ENCODE results near the gene FOXC1.

FOXC1 gene

DNA sequence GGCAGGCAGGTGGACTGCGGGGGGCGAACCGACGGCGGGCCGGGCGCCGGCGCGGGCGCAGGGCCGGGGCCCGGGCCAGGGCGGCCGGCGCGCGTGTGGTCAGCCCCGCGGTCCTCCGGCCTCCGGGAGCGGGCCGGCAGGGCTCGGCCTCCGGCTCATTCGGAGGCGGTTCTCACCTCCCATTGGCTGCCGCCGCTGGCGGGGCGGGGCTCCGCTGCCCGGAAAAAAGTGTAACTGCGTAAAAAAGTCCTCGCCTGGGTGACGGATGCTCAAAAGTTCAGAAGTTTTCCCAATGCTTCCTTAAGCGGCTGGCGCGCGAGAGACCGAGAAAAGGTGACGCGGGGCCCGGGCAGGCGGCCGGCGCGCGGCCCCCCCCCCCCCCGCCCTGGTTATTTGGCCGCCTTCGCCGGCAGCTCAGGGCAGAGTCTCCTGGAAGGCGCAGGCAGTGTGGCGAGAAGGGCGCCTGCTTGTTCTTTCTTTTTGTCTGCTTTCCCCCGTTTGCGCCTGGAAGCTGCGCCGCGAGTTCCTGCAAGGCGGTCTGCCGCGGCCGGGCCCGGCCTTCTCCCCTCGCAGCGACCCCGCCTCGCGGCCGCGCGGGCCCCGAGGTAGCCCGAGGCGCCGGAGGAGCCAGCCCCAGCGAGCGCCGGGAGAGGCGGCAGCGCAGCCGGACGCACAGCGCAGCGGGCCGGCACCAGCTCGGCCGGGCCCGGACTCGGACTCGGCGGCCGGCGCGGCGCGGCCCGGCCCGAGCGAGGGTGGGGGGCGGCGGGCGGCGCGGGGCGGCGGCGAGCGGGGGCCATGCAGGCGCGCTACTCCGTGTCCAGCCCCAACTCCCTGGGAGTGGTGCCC is at the start of gene FOXC1:
Gene FOXC1 (plus strand): TSS at position 268 of the 849 bp plus-strand sequence. CDS start 531 bp downstream, at position 799.
- no peak for DNase-seq (ENCODE audit: low read depth in 3 of 3)

DNA sequence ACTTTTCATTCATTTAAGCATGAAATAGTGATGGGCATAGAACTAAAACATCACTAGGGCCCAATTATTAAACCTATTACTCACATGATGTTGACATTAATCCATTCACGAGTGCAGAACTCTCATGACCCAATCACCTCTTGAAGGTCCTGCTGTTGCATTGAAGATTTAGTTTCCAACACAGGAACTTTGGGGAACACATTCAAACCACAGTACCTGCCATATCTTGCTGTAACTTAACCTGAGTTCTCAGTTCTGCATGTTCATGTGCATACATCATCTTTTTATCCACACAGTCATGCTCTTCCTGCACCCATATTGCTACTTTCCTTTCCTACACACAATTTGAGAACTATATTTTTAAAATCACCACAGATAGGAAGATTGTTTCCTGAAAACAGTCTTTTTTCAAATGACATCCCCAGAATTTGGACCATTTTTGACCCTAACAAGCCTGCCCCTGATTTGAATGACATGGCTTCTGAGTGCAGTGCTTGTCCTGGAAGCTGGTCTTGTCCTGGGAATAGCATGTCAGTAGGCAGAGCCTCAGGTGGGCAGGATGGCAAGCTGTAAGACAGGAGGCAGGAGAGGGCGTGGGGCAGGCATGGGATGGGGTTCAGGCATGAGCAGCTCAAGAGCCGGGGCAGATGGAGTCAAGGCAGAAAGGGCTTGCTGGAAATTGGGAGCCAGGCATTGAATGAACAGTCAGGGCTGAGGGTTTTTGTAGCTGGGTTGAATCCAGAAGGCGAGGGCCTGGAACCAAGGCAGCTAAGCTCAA is 49.2 kb upstream of the FOXC1 start:
- no peak for DNase-seq (ENCODE audit: low read depth in 3 of 3)

GRCh38 chr6:1561355-1561754 is 48.4 kb upstream of the FOXC1 start:
- DNase-seq (ENCODE audit: low read depth in 3 of 3) = no peak

DNA sequence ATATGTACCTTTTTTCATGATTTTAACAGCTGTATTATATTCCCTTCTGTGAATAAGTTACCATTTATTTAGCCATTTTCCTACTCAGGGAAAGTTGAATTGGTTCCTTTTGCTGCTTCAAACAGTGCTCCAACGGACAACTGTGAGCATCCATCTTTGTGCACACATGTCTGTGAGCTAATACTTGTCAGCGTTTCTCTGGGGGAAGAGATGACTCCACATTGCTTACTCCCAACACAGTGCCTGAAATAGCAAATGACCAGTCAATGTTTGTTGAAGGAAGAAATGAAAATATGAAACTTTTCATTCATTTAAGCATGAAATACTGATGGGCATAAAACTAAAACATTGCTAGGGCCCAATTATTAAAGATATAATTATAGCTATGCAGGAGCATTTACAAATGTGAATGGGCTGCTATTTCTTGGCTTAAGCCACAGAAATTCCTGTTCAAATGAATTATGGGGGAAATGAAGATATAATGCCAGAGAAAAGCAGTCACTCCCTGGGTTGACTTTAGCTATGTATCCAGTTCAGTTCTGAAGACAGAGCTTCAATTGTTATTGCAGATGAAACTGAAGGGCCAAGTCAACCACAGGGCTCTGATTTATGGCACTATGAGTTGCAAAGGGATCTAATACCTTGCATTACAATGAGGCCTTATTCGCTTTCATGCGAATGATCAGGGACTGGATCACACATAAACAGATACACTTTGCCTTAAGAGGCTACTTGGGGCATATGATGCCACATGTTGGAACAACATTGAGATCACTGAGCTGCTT is 47.4 kb upstream of the FOXC1 start:
- no peak for DNase-seq (ENCODE audit: low read depth in 3 of 3)

- no peak for DNase-seq (ENCODE audit: low read depth in 3 of 3)
Observed at GRCh38 chr6:1569377-1569776, 40.3 kb upstream of the FOXC1 start.

GRCh38 chr6:1570848-1571247 is 38.9 kb upstream of the FOXC1 start:
- DNase-seq (ENCODE audit: low read depth in 3 of 3) = no peak

DNA sequence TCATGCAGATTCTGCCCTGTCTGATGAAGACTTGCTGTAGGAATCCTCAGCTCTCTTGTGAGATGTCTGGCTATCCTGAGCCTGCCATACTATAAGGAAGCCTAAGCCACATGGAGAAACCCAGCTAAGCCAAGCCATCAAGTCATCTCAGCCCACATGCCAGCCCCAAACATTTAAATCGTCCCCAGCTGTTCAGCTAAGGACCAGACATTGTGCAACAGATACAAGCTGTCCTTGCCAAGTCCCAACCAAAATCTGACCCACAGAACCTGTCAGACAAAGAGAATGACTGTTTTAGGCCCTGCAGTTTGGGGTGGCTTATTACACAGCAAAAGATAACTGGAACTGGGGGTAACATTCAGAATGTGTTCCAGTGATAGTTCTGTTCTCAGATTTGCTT is 36.8 kb upstream of the FOXC1 start:
- no peak for DNase-seq (ENCODE audit: low read depth in 3 of 3)

GRCh38 chr6:1574083-1574761 is 35.5 kb upstream of the FOXC1 start:
- no peak for DNase-seq (ENCODE audit: low read depth in 3 of 3)

- no peak for DNase-seq (ENCODE audit: low read depth in 3 of 3)
Observed at GRCh38 chr6:1574890-1575209, 34.9 kb upstream of the FOXC1 start.

- DNase-seq (ENCODE audit: low read depth in 3 of 3) = no peak
Observed at GRCh38 chr6:1575210-1576041, 34.3 kb upstream of the FOXC1 start.

DNA sequence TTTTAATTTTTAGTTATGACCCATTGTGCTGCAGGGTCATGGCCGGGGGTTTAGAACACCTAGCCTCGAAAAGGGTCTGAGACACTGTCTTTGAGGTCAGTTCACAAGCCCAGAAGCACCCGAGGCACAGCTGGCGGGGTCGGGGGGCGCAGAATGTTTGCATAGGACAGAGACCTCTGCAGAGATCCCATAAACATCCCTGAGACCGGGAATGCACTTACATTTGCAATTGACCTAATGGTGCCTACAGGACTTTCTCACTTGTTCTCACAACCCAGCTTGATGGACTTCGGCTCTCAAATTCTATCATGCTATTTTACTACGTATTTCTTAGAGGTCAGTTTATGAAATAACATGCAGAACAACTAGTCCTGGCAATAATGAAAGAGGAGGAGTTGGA is 33.5 kb upstream of the FOXC1 start:
- DNase-seq (ENCODE audit: low read depth in 3 of 3) = no peak

DNA sequence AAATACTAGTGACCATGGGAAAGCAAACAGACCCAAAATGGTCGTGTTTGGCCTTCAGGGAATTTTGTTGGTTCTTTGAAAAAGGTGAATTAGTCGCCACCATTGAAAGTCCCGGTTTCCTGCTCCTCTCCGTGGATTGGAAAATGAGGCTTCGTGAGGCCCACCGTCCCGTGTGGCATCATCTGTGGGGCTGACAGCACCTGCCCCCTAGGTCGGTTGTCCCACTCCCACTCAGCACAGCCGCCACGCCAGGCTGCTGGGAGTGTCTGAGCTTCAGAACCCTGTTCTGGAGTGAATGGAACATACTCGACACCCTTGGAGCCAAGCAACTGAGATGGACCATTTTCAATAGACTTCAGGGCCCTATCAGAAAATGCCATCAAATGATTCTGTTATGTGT is 33.0 kb upstream of the FOXC1 start:
- DNase-seq (ENCODE audit: low read depth in 3 of 3) = no peak

- no peak for DNase-seq (ENCODE audit: low read depth in 3 of 3)
Observed at GRCh38 chr6:1577146-1577680, 32.5 kb upstream of the FOXC1 start.

GRCh38 chr6:1577896-1578745 is 31.6 kb upstream of the FOXC1 start:
- no peak for DNase-seq (ENCODE audit: low read depth in 3 of 3)

GRCh38 chr6:1579096-1579495 is 30.6 kb upstream of the FOXC1 start:
- DNase-seq (ENCODE audit: low read depth in 3 of 3) = no peak

- DNase-seq (ENCODE audit: low read depth in 3 of 3) = no peak
Observed at GRCh38 chr6:1580109-1580508, 29.6 kb upstream of the FOXC1 start.

DNA sequence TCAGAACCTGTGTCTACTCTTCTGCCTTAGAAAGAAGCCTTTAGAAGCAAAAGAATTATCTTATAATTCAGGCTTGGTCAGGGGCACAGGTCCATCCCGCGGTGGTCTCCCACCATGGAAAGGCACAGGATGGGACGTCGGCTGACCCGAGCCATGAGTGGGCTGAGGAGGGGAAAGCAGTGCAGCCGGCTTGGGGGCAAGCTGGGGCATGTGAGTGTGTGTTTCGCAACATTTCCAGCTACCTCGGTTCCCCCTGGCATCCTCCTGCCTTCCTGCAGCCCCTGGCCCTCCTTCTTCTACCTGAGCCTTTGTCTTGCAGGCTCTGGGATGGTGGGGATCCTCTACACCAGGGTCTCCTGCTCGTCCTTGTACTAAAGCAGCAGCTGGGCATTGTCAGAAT is 29.1 kb upstream of the FOXC1 start:
- DNase-seq (ENCODE audit: low read depth in 3 of 3) = no peak

- DNase-seq (ENCODE audit: low read depth in 3 of 3) = no peak
Observed at GRCh38 chr6:1581120-1581991, 28.4 kb upstream of the FOXC1 start.

GRCh38 chr6:1584146-1584545 is 25.6 kb upstream of the FOXC1 start:
- DNase-seq (ENCODE audit: low read depth in 3 of 3) = no peak

Measured in stimulated activated CD4-positive, alpha-beta T cell treated with anti-CD3 and anti-CD28 coated beads, TNF-alpha, amount 100 ng/mL, for 4 hours (primary cell).